HUES48 (cell line): Measurements from ENCODE around the gene RBPJ.

Experiments
- H3K27ac ChIP-seq: one replicate; pipeline ENCODE4 v1.7.0; 2013; ENCODE audit warnings: low read depth, low read length, inconsistent platforms
- H3K27me3 ChIP-seq: 2 replicates; pipeline ENCODE4 v1.6.1; 2013; ENCODE audit warnings: mild to moderate bottlenecking, low read length; ENCODE audit not compliant: control insufficient read depth, insufficient read depth
- H3K36me3 ChIP-seq: 2 replicates; pipeline ENCODE4 v1.6.1; 2013; ENCODE audit warnings: low read length; ENCODE audit not compliant: control insufficient read depth, insufficient read depth
- H3K4me1 ChIP-seq: 2 replicates; pipeline ENCODE4 v1.6.1; 2013; ENCODE audit warnings: mild to moderate bottlenecking, low read length; ENCODE audit not compliant: control insufficient read depth, insufficient read depth
- H3K4me3 ChIP-seq: 2 replicates; pipeline ENCODE4 v1.5.1; 2013; ENCODE audit warnings: mild to moderate bottlenecking, low read depth, low read length
- H3K9ac ChIP-seq: 2 replicates; pipeline ENCODE4 v1.6.1; 2013; ENCODE audit warnings: mild to moderate bottlenecking, low read depth, low read length, moderate library complexity
- H3K9me3 ChIP-seq: 2 replicates; pipeline ENCODE4 v1.6.1; 2013; ENCODE audit warnings: low read length; ENCODE audit not compliant: control insufficient read depth, insufficient read depth

RBPJ gene

DNA sequence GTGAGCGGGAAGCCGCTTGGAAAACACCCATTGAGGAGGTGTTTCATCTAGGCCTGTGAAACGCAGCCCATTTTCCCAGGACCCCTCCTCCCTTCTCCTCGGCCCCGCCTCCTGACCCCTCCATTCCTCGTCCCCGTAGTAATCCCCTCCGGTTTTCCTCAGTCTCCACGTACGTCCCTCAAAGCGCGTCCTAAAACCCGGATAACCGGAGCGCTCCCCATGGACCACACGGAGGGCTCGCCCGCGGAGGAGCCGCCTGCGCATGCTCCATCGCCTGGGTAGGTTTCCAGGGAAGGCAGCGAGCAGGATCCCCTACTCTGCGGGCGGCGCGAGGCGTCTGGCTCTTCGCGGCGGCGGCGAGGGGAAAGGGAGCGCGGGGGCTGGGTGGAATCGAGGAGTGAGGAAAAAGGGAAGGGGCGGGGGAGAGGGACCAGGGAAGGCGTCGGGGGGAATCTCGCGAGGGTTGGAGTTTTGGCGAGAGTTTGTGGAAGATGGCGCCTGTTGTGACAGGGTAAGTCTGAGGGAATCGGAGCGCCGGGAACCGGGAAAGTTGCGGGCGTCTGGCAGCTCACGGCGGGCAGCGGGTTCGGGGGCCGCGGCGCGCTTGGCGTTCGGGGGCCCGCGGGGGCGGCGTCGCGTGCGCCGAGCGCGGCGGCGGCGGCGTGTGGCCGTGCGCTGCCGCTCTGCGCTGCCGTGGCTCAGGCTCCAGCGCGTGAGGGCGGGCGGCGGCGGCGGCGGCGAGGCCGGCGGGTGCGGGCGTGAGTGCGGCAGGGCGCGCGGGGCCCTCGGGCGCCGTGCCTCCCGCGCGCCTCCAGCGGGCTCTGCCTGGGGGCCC, at the start of gene RBPJ:
Gene RBPJ (plus strand): TSS at position 477 of the 835 bp plus-strand sequence. CDS start 15 bp downstream, at position 492.
- Histone ChIP-seq H3K27me3 (no peaks in the 10 kb centered on the region), H3K4me1 (peaks cover 27% of the 10 kb centered on the region), H3K36me3 (no peaks in the 10 kb centered on the region), H3K9ac (peak within 1 kb of the TSS; percentile 93), H3K9me3 (peaks cover under 1% of the 10 kb centered on the region; the same call in 1 of the 2 replicates), H3K27ac (peak within 1 kb of the TSS; percentile 99), H3K4me3 (peak within 1 kb of the TSS; percentile 87)

GRCh38 chr4:26271703-26272102, 49.1 kb upstream of the RBPJ start:
- Histone ChIP-seq H3K36me3 (no peaks in the 10 kb centered on the region), H3K9me3 (no peaks in the 10 kb centered on the region), H3K9ac (no peak overlapping the region), H3K4me3 (no peak overlapping the region), H3K27ac (no peak overlapping the region), H3K4me1 (peaks cover 26% of the 10 kb centered on the region), H3K27me3 (no peaks in the 10 kb centered on the region)

DNA sequence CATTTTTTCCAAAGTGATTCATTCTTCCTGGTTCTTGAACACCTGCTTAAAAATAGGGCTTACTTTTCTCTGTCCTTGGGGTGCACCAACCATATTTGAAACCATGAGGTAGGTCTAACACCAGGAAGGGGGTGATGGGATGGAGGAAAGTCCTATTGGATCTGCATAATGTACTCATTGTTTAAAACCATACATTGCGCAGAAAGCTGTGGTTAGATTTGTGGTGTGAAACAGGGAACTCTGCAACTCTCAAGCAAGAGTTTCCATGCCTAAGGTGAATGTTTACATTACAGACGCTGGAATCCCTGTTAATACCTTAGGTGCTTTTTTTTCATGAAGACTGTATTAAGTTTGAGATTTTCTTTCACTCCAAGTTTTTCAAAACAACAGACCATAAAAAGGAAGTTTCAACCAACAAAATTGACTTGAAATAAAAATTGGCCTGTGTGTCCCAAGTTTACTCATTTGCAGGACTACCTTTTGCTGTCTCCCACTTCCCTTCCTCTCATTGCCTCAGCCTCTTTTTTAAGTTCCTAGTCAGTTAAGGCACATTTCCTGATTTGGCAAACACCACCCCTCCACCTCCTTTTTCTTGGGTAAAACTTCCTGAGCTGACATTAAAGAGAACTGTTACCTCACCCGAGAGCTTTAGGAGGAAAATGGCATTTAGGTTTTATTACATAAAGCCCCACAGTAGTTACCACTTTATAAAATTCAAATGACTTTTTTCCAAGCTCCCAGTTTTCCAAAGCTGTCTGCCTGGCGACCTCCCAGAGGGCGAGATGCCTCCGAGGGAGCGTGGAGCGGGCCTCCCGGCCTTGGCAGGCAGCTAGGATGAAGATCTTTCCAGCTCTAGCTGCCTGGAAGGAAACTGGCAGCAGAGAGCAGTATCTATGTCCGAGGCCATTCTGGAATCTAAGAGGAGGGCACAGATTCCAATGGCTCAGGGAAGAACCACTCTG, 47.9 kb upstream of the RBPJ start:
- no peaks in the 10 kb centered on the region for H3K36me3 ChIP-seq
- no peaks in the 10 kb centered on the region for H3K27me3 ChIP-seq
- H3K4me1 ChIP-seq = peaks cover 25% of the 10 kb centered on the region
- no peak overlapping the region for H3K4me3 ChIP-seq
- H3K9me3 ChIP-seq = no peaks in the 10 kb centered on the region
- no peak overlapping the region for H3K9ac ChIP-seq
- no peak overlapping the region for H3K27ac ChIP-seq

DNA sequence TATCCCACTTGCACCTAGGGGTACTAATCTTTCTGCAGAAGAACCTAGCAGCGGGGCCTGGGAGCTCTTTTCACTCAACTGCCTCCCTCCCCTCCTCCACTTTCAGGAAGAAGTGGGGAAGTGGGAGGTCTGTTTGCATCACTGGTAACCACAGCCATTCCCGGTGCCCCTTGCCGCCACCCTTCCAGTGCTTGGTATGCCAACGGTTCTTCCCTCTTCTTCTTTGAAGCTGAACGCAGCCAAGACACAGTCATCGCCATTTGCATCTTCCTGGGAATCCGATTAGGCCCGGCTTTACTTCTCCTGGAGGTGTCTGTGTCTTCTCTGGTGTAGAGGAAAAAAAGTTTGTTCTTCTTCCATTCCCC, 47.2 kb upstream of the RBPJ start:
- H3K36me3 ChIP-seq = no peaks in the 10 kb centered on the region
- H3K9ac ChIP-seq = no peak overlapping the region
- no peaks in the 10 kb centered on the region for H3K27me3 ChIP-seq
- no peaks in the 10 kb centered on the region for H3K9me3 ChIP-seq
- peaks cover 23% of the 10 kb centered on the region for H3K4me1 ChIP-seq
- no peak overlapping the region for H3K4me3 ChIP-seq
- no peak overlapping the region for H3K27ac ChIP-seq

GRCh38 chr4:26275281-26275680, 45.5 kb upstream of the RBPJ start:
- Histone ChIP-seq H3K36me3 (no peaks in the 10 kb centered on the region), H3K9ac (no peak overlapping the region), H3K4me3 (no peak overlapping the region), H3K9me3 (no peaks in the 10 kb centered on the region), H3K27me3 (no peaks in the 10 kb centered on the region), H3K27ac (no peak overlapping the region), H3K4me1 (peaks cover 20% of the 10 kb centered on the region)

DNA sequence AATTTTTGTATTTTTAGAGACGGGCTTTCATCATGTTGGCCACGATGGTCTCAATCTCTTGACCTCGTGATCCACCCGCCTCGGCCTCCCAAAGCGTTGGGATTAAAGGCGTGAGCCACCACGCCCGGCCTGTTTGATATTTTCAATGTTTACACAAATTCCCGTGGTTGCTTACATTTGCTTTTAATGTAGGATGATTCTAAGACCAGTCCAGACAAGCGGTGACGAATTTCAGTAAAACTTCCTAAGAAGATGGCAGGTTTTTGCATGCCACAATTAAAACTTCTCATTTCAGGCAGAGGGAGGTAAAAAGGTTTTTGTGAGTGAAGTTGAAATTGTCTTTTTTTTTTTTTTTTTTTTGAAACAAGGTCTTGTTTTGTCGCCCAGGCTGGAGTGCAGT, 41.4 kb upstream of the RBPJ start:
- H3K9ac ChIP-seq = no peak overlapping the region
- H3K4me1 ChIP-seq = peaks cover 13% of the 10 kb centered on the region
- H3K27ac ChIP-seq = no peak overlapping the region
- H3K36me3 ChIP-seq = no peaks in the 10 kb centered on the region
- no peak overlapping the region for H3K4me3 ChIP-seq
- no peaks in the 10 kb centered on the region for H3K9me3 ChIP-seq
- H3K27me3 ChIP-seq = no peaks in the 10 kb centered on the region

DNA sequence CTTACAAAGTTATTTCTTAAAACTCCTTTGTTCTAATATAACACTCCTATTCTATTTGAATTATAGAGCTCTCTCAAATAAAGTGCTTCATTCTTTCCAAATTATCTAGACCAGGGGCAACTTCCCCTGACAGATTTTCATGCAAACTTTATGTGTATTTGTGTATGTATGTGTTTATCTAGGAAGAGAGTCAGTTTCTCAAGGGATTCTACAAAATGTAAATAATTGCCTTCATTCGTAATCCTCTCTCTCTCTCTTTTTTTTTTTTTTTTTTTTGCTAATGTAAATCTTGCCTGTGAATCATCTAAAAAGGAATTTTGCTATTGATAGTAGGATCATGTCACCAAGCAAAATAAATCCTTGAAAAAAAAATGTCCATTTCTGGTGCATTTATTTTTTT, 38.9 kb upstream of the RBPJ start:
- Histone ChIP-seq H3K9ac (no peak overlapping the region), H3K9me3 (no peaks in the 10 kb centered on the region), H3K4me1 (peaks cover 13% of the 10 kb centered on the region), H3K36me3 (no peaks in the 10 kb centered on the region), H3K27ac (no peak overlapping the region), H3K4me3 (no peak overlapping the region), H3K27me3 (no peaks in the 10 kb centered on the region)

DNA sequence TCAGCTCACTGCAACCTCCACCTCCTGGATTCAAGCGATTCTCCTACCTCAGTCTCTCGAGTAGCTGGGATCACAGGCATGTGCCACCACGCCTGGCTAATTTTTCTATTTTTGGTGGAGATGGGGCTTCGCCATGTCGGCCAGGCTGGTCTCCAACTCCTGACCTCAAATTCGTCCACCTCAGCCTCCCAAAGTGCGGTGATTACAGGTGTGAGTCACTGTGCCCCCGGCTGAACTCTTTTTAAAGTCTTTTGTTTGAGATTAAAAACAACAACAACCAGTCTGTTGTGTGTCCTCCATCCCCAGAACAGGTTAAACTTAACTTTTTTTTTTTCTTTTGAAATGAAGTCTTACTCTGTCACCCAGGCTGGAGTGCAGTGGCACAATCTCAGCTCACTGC, 36.3 kb upstream of the RBPJ start:
- Histone ChIP-seq H3K9ac (no peak overlapping the region), H3K9me3 (no peaks in the 10 kb centered on the region), H3K27me3 (no peaks in the 10 kb centered on the region), H3K4me1 (peaks cover 13% of the 10 kb centered on the region), H3K4me3 (no peak overlapping the region), H3K27ac (no peak overlapping the region), H3K36me3 (no peaks in the 10 kb centered on the region)

GRCh38 chr4:26285272-26285671, 35.5 kb upstream of the RBPJ start:
- H3K9me3 ChIP-seq = no peaks in the 10 kb centered on the region
- H3K36me3 ChIP-seq = no peaks in the 10 kb centered on the region
- H3K4me1 ChIP-seq = peaks cover 13% of the 10 kb centered on the region
- H3K4me3 ChIP-seq = no peak overlapping the region
- H3K27me3 ChIP-seq = no peaks in the 10 kb centered on the region
- no peak overlapping the region for H3K9ac ChIP-seq
- no peak overlapping the region for H3K27ac ChIP-seq

DNA sequence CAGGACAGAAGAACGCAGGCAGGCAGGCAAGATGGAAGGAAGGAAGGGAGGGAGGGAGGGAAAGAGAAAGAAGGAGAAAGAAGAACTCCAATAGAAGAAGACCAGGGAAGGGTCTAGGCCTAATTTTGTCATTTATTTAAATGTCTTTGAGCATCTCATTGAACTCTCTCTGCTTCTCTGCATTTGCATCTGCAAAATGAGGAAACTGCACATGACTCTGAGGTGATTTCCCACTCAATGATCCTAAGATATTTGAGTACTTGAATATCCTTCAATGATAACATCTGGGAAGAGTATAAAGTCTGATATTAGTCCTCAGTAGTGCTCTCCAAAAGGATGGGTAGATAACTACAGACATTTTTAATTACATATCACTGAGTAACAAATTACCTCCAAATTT, 33.1 kb upstream of the RBPJ start:
- Histone ChIP-seq H3K4me1 (peaks cover 8% of the 10 kb centered on the region; the same call in 1 of the 2 replicates), H3K36me3 (no peaks in the 10 kb centered on the region), H3K4me3 (no peak overlapping the region), H3K27ac (no peak overlapping the region), H3K27me3 (no peaks in the 10 kb centered on the region), H3K9ac (no peak overlapping the region), H3K9me3 (no peaks in the 10 kb centered on the region)
